Measurements from ENCODE around the gene CDH18.
A peak's percentile ranks its signal among the peaks of the same experiment; 100 is the strongest.

The CDH18 gene

GRCh38 chr5:19625562-19625961, 362.4 kb downstream of the CDH18 start:
- Histone ChIP-seq H3K23ac (ENCODE audit: low read length) (no peak overlapping the region), H3K4me3 (ENCODE audit: low read length) (no peak overlapping the region)

GRCh38 chr5:19619571-19619970, 368.4 kb downstream of the CDH18 start:
- Histone ChIP-seq H3K23ac (ENCODE audit: low read length) (no peak overlapping the region), H4K5ac (ENCODE audit: low read length) (no peak overlapping the region), H3K36me3 (ENCODE audit: control insufficient read depth, insufficient read depth, low read length) (no peaks in the 10 kb centered on the region), H3K4ac (ENCODE audit: low read depth, low read length) (no peak overlapping the region), H3K4me3 (ENCODE audit: low read length) (no peak overlapping the region), H3K79me2 (ENCODE audit: control insufficient read depth, insufficient read depth, low read length) (no peaks in the 10 kb centered on the region), H2BK5ac (ENCODE audit: low read length) (no peak overlapping the region), H3K4me1 (ENCODE audit: control insufficient read depth, low read depth, low read length) (no peaks in the 10 kb centered on the region), H3K56ac (ENCODE audit: low read length) (no peak overlapping the region), H3K18ac (ENCODE audit: low read length) (no peak overlapping the region), H3K9ac (ENCODE audit: low read length) (no peak overlapping the region), H3K27ac (ENCODE audit: low read depth, low read length) (no peak overlapping the region), H4K8ac (ENCODE audit: low read depth, low read length) (no peak overlapping the region), H3K4me2 (ENCODE audit: low read length) (no peak overlapping the region), H3K27me3 (ENCODE audit: insufficient read depth, low read length, poor library complexity) (no peaks in the 10 kb centered on the region), H2BK120ac (ENCODE audit: low read depth, low read length) (no peak overlapping the region), H2AK5ac (ENCODE audit: low read length) (no peak overlapping the region), H2BK15ac (replicated peaks; ENCODE audit: low read depth) (no peak overlapping the region), H3K79me1 (ENCODE audit: low read length) (no peaks in the 10 kb centered on the region)
- no CpG with 5 or more reads among the region's 2 CpGs for WGBS (ENCODE audit: extremely low coverage, insufficient coverage, low lambda C conversion rate)
- no peak for DNase-seq

More at GRCh38 chr5:19625562-19625961, 362.4 kb downstream of the CDH18 start:
- Histone ChIP-seq H2BK15ac (replicated peaks; ENCODE audit: low read depth) (no peak overlapping the region), H3K18ac (ENCODE audit: low read length) (no peak overlapping the region), H3K4ac (ENCODE audit: low read depth, low read length) (no peak overlapping the region), H3K56ac (ENCODE audit: low read length) (no peak overlapping the region), H3K4me2 (ENCODE audit: low read length) (no peak overlapping the region), H3K79me1 (ENCODE audit: low read length) (no peaks in the 10 kb centered on the region), H3K9ac (ENCODE audit: low read length) (no peak overlapping the region), H3K79me2 (ENCODE audit: control insufficient read depth, insufficient read depth, low read length) (no peaks in the 10 kb centered on the region), H2BK5ac (ENCODE audit: low read length) (no peak overlapping the region), H2BK120ac (ENCODE audit: low read depth, low read length) (no peak overlapping the region), H3K36me3 (ENCODE audit: control insufficient read depth, insufficient read depth, low read length) (no peaks in the 10 kb centered on the region), H2AK5ac (ENCODE audit: low read length) (no peak overlapping the region), H4K5ac (ENCODE audit: low read length) (no peak overlapping the region), H3K27me3 (ENCODE audit: insufficient read depth, low read length, poor library complexity) (no peaks in the 10 kb centered on the region), H3K27ac (ENCODE audit: low read depth, low read length) (no peak overlapping the region), H4K8ac (ENCODE audit: low read depth, low read length) (no peak overlapping the region), H3K4me1 (ENCODE audit: control insufficient read depth, low read depth, low read length) (no peaks in the 10 kb centered on the region)
- no CpG with 5 or more reads among the region's 3 CpGs for WGBS (ENCODE audit: extremely low coverage, insufficient coverage, low lambda C conversion rate)
- no peak for DNase-seq

- no peak overlapping the region for H4K5ac ChIP-seq (ENCODE audit: low read length)
- no peaks in the 10 kb centered on the region for H3K27me3 ChIP-seq (ENCODE audit: insufficient read depth, low read length, poor library complexity)
- no peak overlapping the region for H3K18ac ChIP-seq (ENCODE audit: low read length)
- no peaks in the 10 kb centered on the region for H3K4me1 ChIP-seq (ENCODE audit: control insufficient read depth, low read depth, low read length)
- no peak overlapping the region for H3K23ac ChIP-seq (ENCODE audit: low read length)
- no peak for DNase-seq
- no peak overlapping the region for H3K4me2 ChIP-seq (ENCODE audit: low read length)
- H2AK5ac ChIP-seq (ENCODE audit: low read length) = no peak overlapping the region
- WGBS (ENCODE audit: extremely low coverage, insufficient coverage, low lambda C conversion rate) = no CpG with 5 or more reads among the region's 4 CpGs
- no peak overlapping the region for H3K9ac ChIP-seq (ENCODE audit: low read length)
- H3K4ac ChIP-seq (ENCODE audit: low read depth, low read length) = no peak overlapping the region
- H3K36me3 ChIP-seq (ENCODE audit: control insufficient read depth, insufficient read depth, low read length) = no peaks in the 10 kb centered on the region
- H3K79me2 ChIP-seq (ENCODE audit: control insufficient read depth, insufficient read depth, low read length) = no peaks in the 10 kb centered on the region
- no peak overlapping the region for H2BK5ac ChIP-seq (ENCODE audit: low read length)
- H4K8ac ChIP-seq (ENCODE audit: low read depth, low read length) = no peak overlapping the region
- H2BK120ac ChIP-seq (ENCODE audit: low read depth, low read length) = no peak overlapping the region
- H2BK15ac ChIP-seq (replicated peaks; ENCODE audit: low read depth) = no peak overlapping the region
- no peak overlapping the region for H3K27ac ChIP-seq (ENCODE audit: low read depth, low read length)
- H3K4me3 ChIP-seq (ENCODE audit: low read length) = no peak overlapping the region
- H3K56ac ChIP-seq (ENCODE audit: low read length) = no peak overlapping the region
- no peaks in the 10 kb centered on the region for H3K79me1 ChIP-seq (ENCODE audit: low read length)
These were observed 371.2 kb downstream of the CDH18 start for GRCh38 chr5:19616701-19617215.

- Histone ChIP-seq H3K27me3 (ENCODE audit: insufficient read depth, low read length, poor library complexity) (no peaks in the 10 kb centered on the region), H3K27ac (ENCODE audit: low read depth, low read length) (no peak overlapping the region), H3K4me1 (ENCODE audit: control insufficient read depth, low read depth, low read length) (no peaks in the 10 kb centered on the region), H3K23ac (ENCODE audit: low read length) (no peak overlapping the region), H3K56ac (ENCODE audit: low read length) (no peak overlapping the region), H4K8ac (ENCODE audit: low read depth, low read length) (no peak overlapping the region), H2BK5ac (ENCODE audit: low read length) (no peak overlapping the region), H2BK120ac (ENCODE audit: low read depth, low read length) (no peak overlapping the region), H2BK15ac (replicated peaks; ENCODE audit: low read depth) (no peak overlapping the region), H3K4ac (ENCODE audit: low read depth, low read length) (no peak overlapping the region), H2AK5ac (ENCODE audit: low read length) (no peak overlapping the region), H3K9ac (ENCODE audit: low read length) (no peak overlapping the region), H3K79me2 (ENCODE audit: control insufficient read depth, insufficient read depth, low read length) (no peaks in the 10 kb centered on the region), H4K5ac (ENCODE audit: low read length) (no peak overlapping the region), H3K18ac (ENCODE audit: low read length) (no peak overlapping the region), H3K79me1 (ENCODE audit: low read length) (no peaks in the 10 kb centered on the region), H3K4me2 (ENCODE audit: low read length) (no peak overlapping the region), H3K4me3 (ENCODE audit: low read length) (no peak overlapping the region), H3K36me3 (ENCODE audit: control insufficient read depth, insufficient read depth, low read length) (no peaks in the 10 kb centered on the region)
- DNase-seq = no peak
- no CpG with 5 or more reads among the region's 1 CpG for WGBS (ENCODE audit: extremely low coverage, insufficient coverage, low lambda C conversion rate)
These were observed 372.3 kb downstream of the CDH18 start for GRCh38 chr5:19615661-19616060.

- no peaks in the 10 kb centered on the region for H3K79me1 ChIP-seq (ENCODE audit: low read length)
- no peaks in the 10 kb centered on the region for H3K27me3 ChIP-seq (ENCODE audit: insufficient read depth, low read length, poor library complexity)
- H3K18ac ChIP-seq (ENCODE audit: low read length) = no peak overlapping the region
- WGBS (ENCODE audit: extremely low coverage, insufficient coverage, low lambda C conversion rate) = no CpG with 5 or more reads among the region's 4 CpGs
- H2BK120ac ChIP-seq (ENCODE audit: low read depth, low read length) = no peak overlapping the region
- H4K5ac ChIP-seq (ENCODE audit: low read length) = no peak overlapping the region
- DNase-seq = no peak
- H3K4me1 ChIP-seq (ENCODE audit: control insufficient read depth, low read depth, low read length) = no peaks in the 10 kb centered on the region
- no peak overlapping the region for H3K23ac ChIP-seq (ENCODE audit: low read length)
- no peak overlapping the region for H3K9ac ChIP-seq (ENCODE audit: low read length)
- no peak overlapping the region for H3K4me3 ChIP-seq (ENCODE audit: low read length)
- H3K36me3 ChIP-seq (ENCODE audit: control insufficient read depth, insufficient read depth, low read length) = no peaks in the 10 kb centered on the region
- H4K8ac ChIP-seq (ENCODE audit: low read depth, low read length) = no peak overlapping the region
- no peak overlapping the region for H2AK5ac ChIP-seq (ENCODE audit: low read length)
- H3K27ac ChIP-seq (ENCODE audit: low read depth, low read length) = no peak overlapping the region
- no peak overlapping the region for H3K4me2 ChIP-seq (ENCODE audit: low read length)
- no peak overlapping the region for H2BK15ac ChIP-seq (replicated peaks; ENCODE audit: low read depth)
- H3K4ac ChIP-seq (ENCODE audit: low read depth, low read length) = no peak overlapping the region
- H3K79me2 ChIP-seq (ENCODE audit: control insufficient read depth, insufficient read depth, low read length) = no peaks in the 10 kb centered on the region
- H3K56ac ChIP-seq (ENCODE audit: low read length) = no peak overlapping the region
- H2BK5ac ChIP-seq (ENCODE audit: low read length) = no peak overlapping the region
These were observed 372.9 kb downstream of the CDH18 start for GRCh38 chr5:19615071-19615470.

- DNase-seq = peak; percentile 10
- Histone ChIP-seq H2BK15ac (replicated peaks; ENCODE audit: low read depth) (no peak overlapping the region), H3K4ac (ENCODE audit: low read depth, low read length) (no peak overlapping the region)
These were observed 379.5 kb downstream of the CDH18 start for GRCh38 chr5:19608444-19609002.

More at GRCh38 chr5:19608444-19609002, 379.5 kb downstream of the CDH18 start:
- H3K79me1 ChIP-seq (ENCODE audit: low read length) = no peaks in the 10 kb centered on the region
- no peak overlapping the region for H3K18ac ChIP-seq (ENCODE audit: low read length)
- no peaks in the 10 kb centered on the region for H3K36me3 ChIP-seq (ENCODE audit: control insufficient read depth, insufficient read depth, low read length)
- H3K4me3 ChIP-seq (ENCODE audit: low read length) = no peak overlapping the region
- WGBS (ENCODE audit: extremely low coverage, insufficient coverage, low lambda C conversion rate) = no CpG with 5 or more reads among the region's 1 CpG
- no peaks in the 10 kb centered on the region for H3K79me2 ChIP-seq (ENCODE audit: control insufficient read depth, insufficient read depth, low read length)
- no peak overlapping the region for H3K27ac ChIP-seq (ENCODE audit: low read depth, low read length)
- no peak overlapping the region for H3K9ac ChIP-seq (ENCODE audit: low read length)
- no peaks in the 10 kb centered on the region for H3K27me3 ChIP-seq (ENCODE audit: insufficient read depth, low read length, poor library complexity)
- no peaks in the 10 kb centered on the region for H3K4me1 ChIP-seq (ENCODE audit: control insufficient read depth, low read depth, low read length)
- H2BK120ac ChIP-seq (ENCODE audit: low read depth, low read length) = no peak overlapping the region
- no peak overlapping the region for H3K56ac ChIP-seq (ENCODE audit: low read length)
- H3K4me2 ChIP-seq (ENCODE audit: low read length) = no peak overlapping the region
- no peak overlapping the region for H2BK5ac ChIP-seq (ENCODE audit: low read length)
- H4K5ac ChIP-seq (ENCODE audit: low read length) = no peak overlapping the region
- H4K8ac ChIP-seq (ENCODE audit: low read depth, low read length) = no peak overlapping the region
- H2AK5ac ChIP-seq (ENCODE audit: low read length) = no peak overlapping the region
- no peak overlapping the region for H3K23ac ChIP-seq (ENCODE audit: low read length)
